Stimulated activated CD4-positive, alpha-beta T cell treated with anti-CD3 and anti-CD28 coated beads, Interleukin-1b, Interleukin-23, amount 100 ng/mL, for 24 hours (primary cell): ENCODE measurements around the gene PRKAG2.
"Not testable (repeated sequence)": the region's sequence is repeated elsewhere in the genome, so short reads cannot be mapped to it uniquely, and the experiment has no call there.

Experiments used
- DNase-seq, 4 experiments: peaks; one replicate each; pipeline ENCODE4 v3.0.0-alpha.2; 2020; ENCODE audit warnings: low read depth in 4 of 4, low spot score in 1 of 4

PRKAG2 gene

GRCh38 chr7:151806204-151806603 is 70.7 kb downstream of the PRKAG2 start:
- no peak for DNase-seq

- no peak for DNase-seq
Observed at GRCh38 chr7:151805191-151805590, 71.7 kb downstream of the PRKAG2 start.

GRCh38 chr7:151804756-151805155 is 72.2 kb downstream of the PRKAG2 start:
- DNase-seq, result no peak

GRCh38 chr7:151803841-151804240 is 73.1 kb downstream of the PRKAG2 start:
- no peak for DNase-seq

- no peak for DNase-seq
Observed at GRCh38 chr7:151802469-151802846, 74.5 kb downstream of the PRKAG2 start.

GRCh38 chr7:151801782-151802468 is 75.0 kb downstream of the PRKAG2 start:
- DNase-seq, result no peak

GRCh38 chr7:151801291-151801690 is 75.6 kb downstream of the PRKAG2 start:
- DNase-seq, result no peak

- DNase-seq, result no peak
Observed at GRCh38 chr7:151800861-151801260, 76.1 kb downstream of the PRKAG2 start.

- DNase-seq, result no peak
Observed at GRCh38 chr7:151800391-151800790, 76.5 kb downstream of the PRKAG2 start.

- DNase-seq, result no peak
Observed at GRCh38 chr7:151799506-151799905, 77.4 kb downstream of the PRKAG2 start.

- no peak for DNase-seq
Observed at GRCh38 chr7:151798851-151799448, 78.0 kb downstream of the PRKAG2 start.

- not testable (repeated sequence) for DNase-seq
Observed at GRCh38 chr7:151797667-151798307, 79.1 kb downstream of the PRKAG2 start.

- no peak for DNase-seq
Observed at GRCh38 chr7:151796871-151797537, 79.9 kb downstream of the PRKAG2 start.

- DNase-seq, result no peak
Observed at GRCh38 chr7:151796091-151796870, 80.6 kb downstream of the PRKAG2 start.

- DNase-seq, result peak; percentile 47 to 77 (median 61)
Observed at GRCh38 chr7:151795168-151795811, 81.6 kb downstream of the PRKAG2 start.

GRCh38 chr7:151794508-151795167 is 82.3 kb downstream of the PRKAG2 start:
- no peak for DNase-seq

GRCh38 chr7:151793991-151794507 is 82.9 kb downstream of the PRKAG2 start:
- no peak for DNase-seq

GRCh38 chr7:151793531-151793951 is 83.4 kb downstream of the PRKAG2 start:
- no peak for DNase-seq

- DNase-seq, result no peak
Observed at GRCh38 chr7:151792636-151793035, 84.3 kb downstream of the PRKAG2 start.

GRCh38 chr7:151792086-151792485 is 84.8 kb downstream of the PRKAG2 start:
- DNase-seq, result no peak
